Neural cell (in vitro differentiated cells): ENCODE data around the gene URB1. TPM values are rescaled to one million over a fixed set of nuclear protein-coding genes. Genes with fewer than 3 reads are reported as not detected.

ENCODE experiments used
- H2AFZ ChIP-seq: fragments of 200-600, 300-800 bp; sonication (generic), shearing (Covaris generic); 2 replicates; pipeline ENCODE4 v1.6.0; 2014; ENCODE audit warnings: low read depth, mild to moderate bottlenecking, antibody characterized with exemption, low read length, moderate library complexity
- H3F3A ChIP-seq: fragments of 200-600 bp; shearing (Covaris generic); 2 replicates; pipeline ENCODE4 v1.6.1; 2016; ENCODE audit warnings: mild to moderate bottlenecking, moderate library complexity, mixed read lengths, antibody characterized with exemption, low read length; ENCODE audit not compliant: insufficient read depth, poor library complexity, severe bottlenecking
- H3K27ac ChIP-seq: fragments of 200-600, 300-800 bp; sonication (generic), shearing (Covaris generic); 2 replicates; pipeline ENCODE4 v1.5.1; 2014; ENCODE audit warnings: mild to moderate bottlenecking, low read length, moderate library complexity
- H3K27me3 ChIP-seq: fragments of 300-800, 200-600 bp; sonication (generic), shearing (Covaris generic); 2 replicates; pipeline ENCODE4 v1.6.0; 2014; ENCODE audit warnings: mild to moderate bottlenecking, low read depth, low read length, moderate library complexity; ENCODE audit not compliant: insufficient read depth
- H3K36me3 ChIP-seq: fragments of 300-800, 200-600 bp; sonication (generic), shearing (Covaris generic); 2 replicates; pipeline ENCODE4 v1.5.1; 2014; ENCODE audit warnings: mild to moderate bottlenecking, antibody characterized with exemption, low read length, moderate library complexity; ENCODE audit not compliant: insufficient read depth
- H3K4me2 ChIP-seq: fragments of 300-800, 200-600 bp; sonication (generic), shearing (Covaris generic); 2 replicates; pipeline ENCODE4 v1.6.0; 2014; ENCODE audit warnings: mild to moderate bottlenecking, low read length
- H3K4me3 ChIP-seq: fragments of 300-800, 200-600 bp; sonication (generic), shearing (Covaris generic); 2 replicates; pipeline ENCODE4 v1.5.1; 2014; ENCODE audit warnings: mild to moderate bottlenecking, low read length, moderate library complexity
- H3K79me2 ChIP-seq: fragments of 200-600 bp; shearing (Covaris generic); replicated peaks from 2 replicates; pipeline ENCODE4 v1.6.0; 2014; ENCODE audit warnings: mild to moderate bottlenecking, low read length, moderate library complexity; ENCODE audit not compliant: insufficient read depth
- H3K9ac ChIP-seq: fragments of 300-800, 200-600 bp; sonication (generic), shearing (Covaris generic); 2 replicates; pipeline ENCODE4 v1.6.1; 2016; ENCODE audit warnings: mild to moderate bottlenecking, low read length, mixed read lengths
- H3K9me2 ChIP-seq: fragments of 200-600 bp; shearing (Covaris generic); 2 replicates; pipeline ENCODE4 v1.6.1; 2016; ENCODE audit warnings: mild to moderate bottlenecking, low read length, mixed read lengths; ENCODE audit not compliant: insufficient read depth
- H3K9me3 ChIP-seq: fragments of 200-600, 300-800 bp; sonication (generic), shearing (Covaris generic); 2 replicates; pipeline ENCODE4 v1.6.1; 2016; ENCODE audit warnings: mild to moderate bottlenecking, mixed run types, low read length, moderate library complexity, mixed read lengths
- H4K20me1 ChIP-seq: fragments of 200-600 bp; shearing (Covaris generic); 2 replicates; pipeline ENCODE4 v1.6.1; 2016; ENCODE audit warnings: mild to moderate bottlenecking, mixed run types; ENCODE audit not compliant: insufficient read depth
- EP300 ChIP-seq: fragments of 450-650 bp; conservative IDR thresholded peaks from 2 replicates; pipeline ENCODE4 v1.6.1; 2014; ENCODE audit warnings: antibody characterized with exemption, mild to moderate bottlenecking, moderate library complexity; ENCODE audit not compliant: poor library complexity, severe bottlenecking
- MXI1 ChIP-seq: fragments of 450-650 bp; conservative IDR thresholded peaks from 2 replicates; pipeline ENCODE4 v1.6.1; 2014; ENCODE audit warnings: antibody characterized with exemption, mild to moderate bottlenecking; ENCODE audit not compliant: poor library complexity, severe bottlenecking
- POLR2AphosphoS5 ChIP-seq: IDR thresholded peaks from 2 replicates; pipeline ENCODE4 v1.6.1; 2012
- RAD21 ChIP-seq: fragments of 450-650 bp; conservative IDR thresholded peaks from 2 replicates; pipeline ENCODE4 v1.6.1; 2014; ENCODE audit warnings: antibody characterized with exemption, mild to moderate bottlenecking, moderate library complexity
- REST ChIP-seq: IDR thresholded peaks from 2 replicates; pipeline ENCODE4 v1.6.1; 2012; ENCODE audit warnings: borderline replicate concordance
- SMC3 ChIP-seq: fragments of 450-650 bp; conservative IDR thresholded peaks from 2 replicates; pipeline ENCODE4 v1.6.1; 2014; ENCODE audit warnings: antibody characterized with exemption, mild to moderate bottlenecking, moderate library complexity; ENCODE audit not compliant: poor library complexity
- TAF1 ChIP-seq: IDR thresholded peaks from 2 replicates; pipeline ENCODE4 v1.6.1; 2012; ENCODE audit warnings: low read depth
- polyA plus RNA-seq: library from polyadenylated mRNA; depleted of rRNA; stranded (reverse); fragments of >200 nt; gene quantifications from 2 replicates; pipeline ENCODE4 v1.2.3, GENCODE V29; 2014
- TF ChIP-seq, protein P1 (sequence below): fragments of 450-650 bp; IDR thresholded peaks from 2 replicates; pipeline ENCODE4 v1.5.1; 2014; ENCODE audit warnings: antibody characterized with exemption, mild to moderate bottlenecking, moderate library complexity; ENCODE audit not compliant: poor library complexity, severe bottlenecking

URB1 gene
- polyA plus RNA-seq, 1 donor from 2014 or later = 4.4 TPM

DNA sequence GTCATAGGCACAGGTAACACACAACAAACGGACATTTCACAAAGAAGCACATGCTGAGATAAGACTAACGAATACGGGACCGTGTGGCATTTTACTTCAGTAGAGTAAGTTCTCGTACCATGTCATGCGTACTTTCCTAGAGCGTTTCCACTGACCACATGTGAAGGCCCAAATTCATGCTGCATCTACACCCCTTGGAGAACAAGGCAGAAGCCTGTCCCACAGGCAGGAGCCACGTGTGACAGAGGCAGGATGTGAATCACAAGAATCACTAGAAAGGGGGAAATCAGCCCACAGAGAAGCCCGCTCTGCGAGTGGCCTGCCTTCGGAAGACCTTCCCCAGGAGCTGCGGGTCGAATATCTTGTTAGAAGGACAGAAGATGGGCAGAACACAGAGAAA, 41.8 kb downstream of the URB1 start:
- no peak overlapping the region for H3K4me2 ChIP-seq
- no peaks in the 10 kb centered on the region for H3K9me2 ChIP-seq
- H3K9ac ChIP-seq = no peak overlapping the region
- no peak overlapping the region for H3K27ac ChIP-seq
- H4K20me1 ChIP-seq = no peaks in the 10 kb centered on the region
- H3K9me3 ChIP-seq = no peaks in the 10 kb centered on the region
- H2AFZ ChIP-seq = no peak overlapping the region
- H3K27me3 ChIP-seq = no peaks in the 10 kb centered on the region
- peaks cover 13% of the 10 kb centered on the region for H3K36me3 ChIP-seq
- no peak overlapping the region for H3K4me3 ChIP-seq
- no peaks in the 10 kb centered on the region for H3F3A ChIP-seq
- H3K79me2 ChIP-seq = no peaks in the 10 kb centered on the region
- no peak for TF ChIP-seq REST

DNA sequence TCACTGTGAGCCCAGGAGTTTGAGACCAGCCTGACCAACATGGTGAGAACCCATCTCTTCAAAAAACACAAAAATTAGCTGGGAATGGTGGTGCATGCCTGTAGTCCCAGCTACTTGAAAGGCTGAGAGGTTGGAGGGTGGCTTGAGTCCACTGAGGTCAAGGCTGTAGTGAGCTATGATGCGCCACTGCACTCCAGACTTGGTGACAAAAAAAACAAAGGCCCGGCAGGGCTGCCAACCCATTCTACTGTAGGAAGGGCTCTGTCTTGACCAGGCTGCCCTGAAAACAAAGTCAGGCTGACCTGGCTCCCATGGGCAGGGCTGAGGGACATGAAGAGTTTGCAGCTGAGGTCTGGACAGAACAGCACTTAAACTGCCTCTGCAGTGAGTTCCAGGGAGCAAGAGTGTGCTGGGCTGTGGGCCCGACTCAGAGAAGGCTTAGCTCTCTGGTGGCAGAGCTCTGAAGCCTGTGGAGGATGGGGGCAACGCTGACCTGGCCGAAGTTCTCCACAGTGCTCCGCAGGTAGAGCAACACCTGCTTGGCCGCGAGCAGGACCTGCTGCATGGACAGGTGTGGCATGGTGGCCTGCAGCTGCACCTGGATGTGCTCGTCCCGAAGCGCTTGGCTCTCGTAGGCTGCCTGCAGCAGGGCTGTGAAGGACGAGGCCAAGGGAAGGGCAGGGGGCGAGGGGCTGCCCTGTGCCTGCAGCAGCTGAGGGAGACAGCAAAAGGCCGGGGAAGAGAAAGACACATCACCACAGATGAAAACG, 42.4 kb downstream of the URB1 start:
- no peak overlapping the region for H3K27ac ChIP-seq
- H3K79me2 ChIP-seq = no peaks in the 10 kb centered on the region
- H3K27me3 ChIP-seq = no peaks in the 10 kb centered on the region
- peaks cover 13% of the 10 kb centered on the region for H3K36me3 ChIP-seq
- H3K9ac ChIP-seq = no peak overlapping the region
- no peaks in the 10 kb centered on the region for H3K9me3 ChIP-seq
- TF ChIP-seq SMC3 (no peak), REST (no peak)
- H3K4me2 ChIP-seq = no peak overlapping the region
- H3K9me2 ChIP-seq = no peaks in the 10 kb centered on the region
- no peaks in the 10 kb centered on the region for H4K20me1 ChIP-seq
- H3F3A ChIP-seq = no peaks in the 10 kb centered on the region
- H3K4me3 ChIP-seq = no peak overlapping the region
- no peak overlapping the region for H2AFZ ChIP-seq

DNA sequence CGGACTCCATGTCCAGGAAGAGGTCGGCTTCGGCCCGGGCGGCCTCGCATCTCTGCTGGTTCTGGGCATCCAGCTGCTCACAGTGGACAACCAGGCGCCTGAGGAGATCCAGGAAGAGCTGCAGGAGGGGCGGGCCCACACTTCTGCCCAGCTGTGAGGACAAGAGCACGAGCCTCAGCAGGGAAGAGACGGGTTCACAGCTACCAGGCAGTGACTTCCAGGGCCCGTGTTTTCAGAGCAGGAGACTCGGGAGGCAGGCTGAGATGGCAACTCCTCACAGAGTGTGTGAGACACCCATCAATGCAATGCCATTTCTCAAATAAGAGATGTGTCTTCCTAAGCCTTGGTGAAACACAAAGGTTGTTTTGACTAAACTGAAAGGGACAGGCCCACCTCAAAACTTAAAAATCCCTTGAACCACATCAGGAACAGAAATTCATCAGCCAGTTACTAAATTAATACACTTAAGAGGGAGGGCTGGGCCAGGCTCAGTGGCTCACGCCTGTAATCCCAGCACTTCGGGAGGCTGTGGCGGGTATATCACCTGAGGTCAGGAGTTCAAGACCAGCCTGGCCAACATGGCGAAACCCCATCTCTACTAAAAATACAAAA, 43.4 kb downstream of the URB1 start:
- no peak overlapping the region for H3K27ac ChIP-seq
- TF ChIP-seq, protein P1, sequence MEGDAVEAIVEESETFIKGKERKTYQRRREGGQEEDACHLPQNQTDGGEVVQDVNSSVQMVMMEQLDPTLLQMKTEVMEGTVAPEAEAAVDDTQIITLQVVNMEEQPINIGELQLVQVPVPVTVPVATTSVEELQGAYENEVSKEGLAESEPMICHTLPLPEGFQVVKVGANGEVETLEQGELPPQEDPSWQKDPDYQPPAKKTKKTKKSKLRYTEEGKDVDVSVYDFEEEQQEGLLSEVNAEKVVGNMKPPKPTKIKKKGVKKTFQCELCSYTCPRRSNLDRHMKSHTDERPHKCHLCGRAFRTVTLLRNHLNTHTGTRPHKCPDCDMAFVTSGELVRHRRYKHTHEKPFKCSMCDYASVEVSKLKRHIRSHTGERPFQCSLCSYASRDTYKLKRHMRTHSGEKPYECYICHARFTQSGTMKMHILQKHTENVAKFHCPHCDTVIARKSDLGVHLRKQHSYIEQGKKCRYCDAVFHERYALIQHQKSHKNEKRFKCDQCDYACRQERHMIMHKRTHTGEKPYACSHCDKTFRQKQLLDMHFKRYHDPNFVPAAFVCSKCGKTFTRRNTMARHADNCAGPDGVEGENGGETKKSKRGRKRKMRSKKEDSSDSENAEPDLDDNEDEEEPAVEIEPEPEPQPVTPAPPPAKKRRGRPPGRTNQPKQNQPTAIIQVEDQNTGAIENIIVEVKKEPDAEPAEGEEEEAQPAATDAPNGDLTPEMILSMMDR = no peak
- TF ChIP-seq POLR2AphosphoS5 (no peak), REST (no peak), MXI1 (no peak), RAD21 (no peak), EP300 (no peak), SMC3 (no peak), TAF1 (no peak)
- no peaks in the 10 kb centered on the region for H3K9me3 ChIP-seq

More for the DNA sequence above, 43.4 kb downstream of the URB1 start:
- H3F3A ChIP-seq = no peaks in the 10 kb centered on the region
- H3K27me3 ChIP-seq = no peaks in the 10 kb centered on the region
- no peaks in the 10 kb centered on the region for H3K9me2 ChIP-seq
- no peak overlapping the region for H3K4me3 ChIP-seq
- no peaks in the 10 kb centered on the region for H3K79me2 ChIP-seq
- H3K9ac ChIP-seq = no peak overlapping the region
- no peak overlapping the region for H2AFZ ChIP-seq
- no peaks in the 10 kb centered on the region for H4K20me1 ChIP-seq
- peaks cover 14% of the 10 kb centered on the region for H3K36me3 ChIP-seq
- no peak overlapping the region for H3K4me2 ChIP-seq
